GM13976 (cell line): ENCODE results near the gene RDM1.

Source experiments
- DNase-seq: peaks from one replicate; pipeline ENCODE4 v3.0.0; 2012; ENCODE audit warnings: low spot score
- in situ Hi-C: fragments of 300-500 bp; cut with MboI; formaldehyde crosslinking; loops from one replicate; pipeline ENCODE4 v1.12.0; 2022; ENCODE audit warnings: low sequenced_read_pairs, mixed read lengths, inconsistent platforms; ENCODE audit not compliant: unreplicated experiment
- TF ChIP-seq, protein P1 (sequence below): IDR thresholded peaks from 2 replicates; pipeline ENCODE4 v1.5.1; 2012; ENCODE audit warnings: borderline replicate concordance, mild to moderate bottlenecking; ENCODE audit not compliant: insufficient read depth; ENCODE audit errors: extremely low read depth, missing control alignments, control extremely low read depth

Gene RDM1

DNA sequence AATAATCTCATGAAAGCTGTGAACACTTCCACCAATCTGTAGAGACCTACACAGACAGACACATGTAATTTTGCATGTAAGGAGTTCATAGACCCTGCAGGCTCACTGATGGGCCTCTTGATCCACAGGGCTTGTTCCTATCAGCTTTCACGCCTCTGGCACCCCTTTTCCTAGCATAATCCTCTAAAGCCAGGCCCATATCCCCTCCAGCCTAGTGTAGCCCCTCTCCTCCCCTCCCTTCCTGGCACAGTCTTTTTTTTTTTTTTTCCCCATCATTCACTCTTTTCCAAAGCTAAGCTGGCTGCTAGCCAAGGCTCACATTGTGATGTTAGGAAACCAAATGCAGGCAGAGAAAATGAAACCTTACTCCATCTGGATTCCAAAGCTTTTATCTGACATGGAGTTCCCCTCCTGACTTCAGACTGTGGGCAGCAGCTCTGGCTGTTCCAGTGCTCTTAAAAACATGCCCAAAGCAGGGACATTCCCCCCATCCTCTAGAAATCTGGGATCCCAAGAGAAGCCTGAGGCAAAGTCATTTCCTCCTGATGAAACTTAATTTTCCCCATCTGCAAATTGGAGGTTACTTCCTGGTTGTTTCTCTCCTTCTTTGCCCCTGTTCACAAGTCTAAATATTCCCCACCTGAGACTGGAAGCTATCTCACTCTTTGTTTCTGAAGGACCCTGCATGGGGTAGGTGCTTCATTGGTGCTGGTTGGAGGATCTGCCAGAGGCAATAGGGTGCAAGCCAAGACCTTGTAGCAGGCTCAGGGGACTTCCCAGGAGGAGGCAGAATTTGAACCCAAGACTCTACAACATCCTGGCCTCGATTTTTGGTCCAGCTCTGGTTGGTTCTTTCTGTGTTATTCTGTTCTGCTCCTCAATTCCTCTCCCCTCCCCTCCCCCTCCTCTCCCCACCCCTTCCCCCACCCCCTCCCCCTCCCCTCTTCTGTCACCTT, 40.5 kb downstream of the RDM1 start:
- TF ChIP-seq, protein P1, sequence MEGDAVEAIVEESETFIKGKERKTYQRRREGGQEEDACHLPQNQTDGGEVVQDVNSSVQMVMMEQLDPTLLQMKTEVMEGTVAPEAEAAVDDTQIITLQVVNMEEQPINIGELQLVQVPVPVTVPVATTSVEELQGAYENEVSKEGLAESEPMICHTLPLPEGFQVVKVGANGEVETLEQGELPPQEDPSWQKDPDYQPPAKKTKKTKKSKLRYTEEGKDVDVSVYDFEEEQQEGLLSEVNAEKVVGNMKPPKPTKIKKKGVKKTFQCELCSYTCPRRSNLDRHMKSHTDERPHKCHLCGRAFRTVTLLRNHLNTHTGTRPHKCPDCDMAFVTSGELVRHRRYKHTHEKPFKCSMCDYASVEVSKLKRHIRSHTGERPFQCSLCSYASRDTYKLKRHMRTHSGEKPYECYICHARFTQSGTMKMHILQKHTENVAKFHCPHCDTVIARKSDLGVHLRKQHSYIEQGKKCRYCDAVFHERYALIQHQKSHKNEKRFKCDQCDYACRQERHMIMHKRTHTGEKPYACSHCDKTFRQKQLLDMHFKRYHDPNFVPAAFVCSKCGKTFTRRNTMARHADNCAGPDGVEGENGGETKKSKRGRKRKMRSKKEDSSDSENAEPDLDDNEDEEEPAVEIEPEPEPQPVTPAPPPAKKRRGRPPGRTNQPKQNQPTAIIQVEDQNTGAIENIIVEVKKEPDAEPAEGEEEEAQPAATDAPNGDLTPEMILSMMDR: no peak
- in situ Hi-C loops: no loop called here
- no peak for DNase-seq

DNA sequence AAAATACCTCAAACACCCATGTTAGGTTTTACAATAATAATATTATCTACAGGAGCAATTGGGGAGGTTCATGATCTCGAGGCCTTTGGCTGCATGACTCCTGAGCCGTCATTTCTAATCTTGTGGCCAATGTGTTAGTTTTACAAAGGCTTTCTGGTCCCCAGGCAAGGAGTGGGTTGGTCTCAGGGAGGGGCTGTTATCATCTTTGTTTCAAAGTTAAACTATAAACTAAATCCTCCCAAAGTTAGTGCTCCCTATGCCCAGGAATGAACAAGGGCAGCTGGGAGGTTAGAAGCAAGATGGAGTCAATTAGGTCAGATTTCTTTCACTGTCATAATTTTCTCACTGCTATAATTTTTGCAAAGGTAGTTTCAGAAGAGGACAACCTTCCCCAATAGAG, 41.3 kb downstream of the RDM1 start:
- TF ChIP-seq, protein P1: no peak
- in situ Hi-C loops: no loop called here
- DNase-seq: no peak

- in situ Hi-C loops: no loop called here
- TF ChIP-seq, protein P1: no peak
- peak; percentile 91 for DNase-seq
These were observed 50.6 kb downstream of the RDM1 start, which contains the start of gene CCL5 for GRCh38 chr17:35879773-35880654. Gene CCL5, minus strand, starts transcription at chr17:35880360.

DNA sequence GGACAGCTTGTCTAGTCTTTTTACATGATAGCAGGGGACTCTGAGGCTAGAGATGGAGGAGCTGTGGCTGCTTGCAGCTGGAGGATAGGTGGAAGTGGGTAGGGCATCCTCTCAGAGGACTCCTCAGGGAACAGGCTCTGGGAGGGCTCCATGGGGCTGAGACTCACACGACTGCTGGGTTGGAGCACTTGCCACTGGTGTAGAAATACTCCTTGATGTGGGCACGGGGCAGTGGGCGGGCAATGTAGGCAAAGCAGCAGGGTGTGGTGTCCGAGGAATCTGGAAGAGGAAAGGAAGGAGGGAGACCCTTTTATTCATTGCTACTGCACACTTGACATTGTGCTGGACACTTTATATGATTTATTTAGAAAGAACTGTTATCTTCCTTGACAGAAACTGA, 52.2 kb downstream of the RDM1 start:
- TF ChIP-seq, protein P1: no peak
- in situ Hi-C loops: no loop called here
- DNase-seq: no peak

- in situ Hi-C loops: no loop called here
- DNase-seq: no peak
- TF ChIP-seq, protein P1: no peak
These were observed 53.1 kb downstream of the RDM1 start for GRCh38 chr17:35877345-35878029.

DNA sequence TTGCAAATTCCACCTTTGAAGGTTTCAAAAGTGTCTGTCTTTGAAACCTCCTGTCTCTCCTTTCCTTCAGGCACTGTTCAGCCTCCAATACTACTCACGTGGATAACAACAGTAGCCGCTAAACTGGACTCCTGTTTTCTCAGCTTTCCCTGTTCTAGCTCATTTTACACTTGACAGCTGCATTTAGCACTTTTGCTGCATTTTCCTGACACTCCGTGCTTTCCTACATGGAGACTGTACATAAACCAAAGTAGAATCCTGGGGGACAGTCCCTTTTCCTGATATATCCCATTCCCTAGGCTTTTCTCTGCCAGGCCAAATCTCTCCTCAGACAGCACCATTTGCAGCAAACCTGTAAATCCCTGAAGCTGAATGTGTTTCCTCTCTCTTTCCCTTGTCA, 54.0 kb downstream of the RDM1 start:
- TF ChIP-seq, protein P1: no peak
- in situ Hi-C loops: no loop called here

More for the DNA sequence above, 54.0 kb downstream of the RDM1 start:
- no peak for DNase-seq
